Kidney (tissue), 14 donors: ENCODE results near the gene CRHR1. TPM values are rescaled to one million over a fixed set of nuclear protein-coding genes. Genes with fewer than 3 reads are reported as not detected.

Experiments
- DNase-seq, 5 donors: peaks; one replicate each; pipeline ENCODE4 v3.0.0-alpha.2; 2013 to 2020
- FAIRE-seq: peaks from 2 replicates; lab custom pipeline; 2012; peaks lifted over from hg19 to GRCh38; lab: Jason Lieb, UNC
- H3K27ac ChIP-seq, 2 donors: one replicate each; pipeline ENCODE4 v1.7.0; 2013; ENCODE audit warnings: low read depth in 2 of 2, low read length in 2 of 2, inconsistent platforms in 1 of 2
- H3K27me3 ChIP-seq: one replicate; pipeline ENCODE4 v1.7.1; 2013; ENCODE audit warnings: low read length, inconsistent platforms; ENCODE audit not compliant: control insufficient read depth, insufficient read depth
- H3K36me3 ChIP-seq, 3 donors: one replicate each; pipeline versions ENCODE4 v1.7.0 to v1.7.1; 2013; ENCODE audit warnings: low read length in 3 of 3, control low read depth in 1 of 3, inconsistent platforms in 1 of 3; ENCODE audit not compliant: insufficient read depth in 3 of 3, control insufficient read depth in 2 of 3
- H3K4me1 ChIP-seq, 3 donors: one replicate each; pipeline versions ENCODE4 v1.7.0 to v1.7.1; 2013; ENCODE audit warnings: low read length in 3 of 3, inconsistent platforms in 1 of 3, low read depth in 1 of 3; ENCODE audit not compliant: control insufficient read depth in 2 of 3, insufficient read depth in 2 of 3
- H3K4me3 ChIP-seq, 3 donors: one replicate each; pipeline versions ENCODE4 v1.7.0 to v1.8.1; 2013; ENCODE audit warnings: low read length in 3 of 3, control low read depth in 1 of 3, inconsistent platforms in 1 of 3
- H3K9ac ChIP-seq, 3 donors: one replicate each; pipeline versions ENCODE4 v1.7.0 to v1.7.1; 2013; ENCODE audit warnings: low read length in 3 of 3, control low read depth in 1 of 3, inconsistent platforms in 1 of 3
- H3K9me3 ChIP-seq, 3 donors: one replicate each; pipeline versions ENCODE4 v1.7.0 to v1.7.1; 2013; ENCODE audit warnings: low read length in 3 of 3, control low read depth in 1 of 3, inconsistent platforms in 1 of 3; ENCODE audit not compliant: control insufficient read depth in 2 of 3, insufficient read depth in 1 of 3
- CTCF ChIP-seq: IDR thresholded peaks from 3 replicates; pipeline ENCODE4 v1.5.1; 2012; ENCODE audit warnings: mild to moderate bottlenecking, moderate library complexity, borderline replicate concordance; ENCODE audit not compliant: insufficient read depth; ENCODE audit errors: extremely low read depth
- intact Hi-C: fragments of 100-400 bp; cut with DNase I; formaldehyde crosslinking; loops from one replicate; pipeline ENCODE4 v1.11.1; 2022
- polyA plus RNA-seq: library from polyadenylated mRNA; stranded (reverse); fragments of 350-450 nt; fragmentation: Illumina TruSeq; extraction: RNeasy Lipid Tissue Mini Kit (QIAGEN cat#74804); gene quantifications from one replicate; pipeline ENCODE4 v1.2.3, GENCODE V29; 2014; ENCODE audit warnings: low read depth, low replicate concordance; ENCODE audit not compliant: insufficient read depth
- total RNA-seq: library from RNA; stranded (reverse); fragmentation: NEBNext Ultra II Directional; extraction: Animal tissue kit (Norgen Biotek cat#: 25700); gene quantifications from one replicate; pipeline ENCODE4 v1.2.1, GENCODE V29; 2021
- donor health status: control.
- donor health status: control.
- donor health status: control.
- donor health status: control.
- donor health status: control.
- donor health status: DM: yes; HTN: yes; CAD: no.
- donor health status: Normal renal cell carcinoma (clear cell type).

The CRHR1 gene
- total and polyA plus RNA-seq, 2 donors from 2014 or later: not detected

- FAIRE-seq (no peak), DNase-seq (no peak)
- H3K9me3 ChIP-seq: no peaks in the 10 kb centered on the region
- intact Hi-C loops: no loop called here
- no peak overlapping the region for H3K27ac ChIP-seq
- no peaks in the 10 kb centered on the region for H3K4me1 ChIP-seq
- TF ChIP-seq CTCF: no peak
- no peak overlapping the region for H3K9ac ChIP-seq
- no peaks in the 10 kb centered on the region for H3K36me3 ChIP-seq
- no peak overlapping the region for H3K4me3 ChIP-seq
- H3K27me3 ChIP-seq: no peaks in the 10 kb centered on the region
Observed at GRCh38 chr17:45821147-45821546, 37.0 kb downstream of the CRHR1 start.

GRCh38 chr17:45823598-45823997 is 39.5 kb downstream of the CRHR1 start:
- Histone ChIP-seq H3K4me1 (no peaks in the 10 kb centered on the region), H3K27me3 (no peaks in the 10 kb centered on the region), H3K4me3 (no peak overlapping the region), H3K36me3 (no peaks in the 10 kb centered on the region), H3K9ac (no peak overlapping the region), H3K27ac (no peak overlapping the region), H3K9me3 (no peaks in the 10 kb centered on the region)
- DNase-seq: no peak
- intact Hi-C loops: no loop called here
- no peak for TF ChIP-seq CTCF
- no peak for FAIRE-seq

DNA sequence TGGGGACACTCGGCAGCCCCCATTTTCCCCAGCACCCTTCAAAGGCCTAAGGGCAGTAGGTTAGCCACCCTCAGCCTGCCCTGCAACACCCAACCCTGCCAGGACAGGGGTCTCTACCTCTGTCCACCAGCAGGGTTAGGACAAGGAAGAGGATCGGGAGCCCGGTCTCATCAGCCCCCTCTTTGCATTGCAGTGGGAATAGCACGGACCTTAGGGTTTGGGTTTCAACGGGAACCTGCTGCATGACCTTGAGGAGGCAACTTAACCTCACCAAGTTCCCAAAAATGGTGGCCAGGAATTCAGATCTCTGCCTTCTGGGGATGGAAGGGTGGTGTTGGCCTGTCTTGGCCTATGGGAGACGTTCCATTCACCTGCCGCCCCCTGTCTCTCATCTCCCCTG is 40.4 kb downstream of the CRHR1 start:
- no peaks in the 10 kb centered on the region for H3K4me1 ChIP-seq
- H3K27me3 ChIP-seq: no peaks in the 10 kb centered on the region
- H3K36me3 ChIP-seq: no peaks in the 10 kb centered on the region
- H3K27ac ChIP-seq: no peak overlapping the region
- no peaks in the 10 kb centered on the region for H3K9me3 ChIP-seq
- DNase-seq: no peak
- no peak for FAIRE-seq
- TF ChIP-seq CTCF: no peak
- no peak overlapping the region for H3K9ac ChIP-seq
- H3K4me3 ChIP-seq: no peak overlapping the region
- intact Hi-C loops: no loop called here

DNA sequence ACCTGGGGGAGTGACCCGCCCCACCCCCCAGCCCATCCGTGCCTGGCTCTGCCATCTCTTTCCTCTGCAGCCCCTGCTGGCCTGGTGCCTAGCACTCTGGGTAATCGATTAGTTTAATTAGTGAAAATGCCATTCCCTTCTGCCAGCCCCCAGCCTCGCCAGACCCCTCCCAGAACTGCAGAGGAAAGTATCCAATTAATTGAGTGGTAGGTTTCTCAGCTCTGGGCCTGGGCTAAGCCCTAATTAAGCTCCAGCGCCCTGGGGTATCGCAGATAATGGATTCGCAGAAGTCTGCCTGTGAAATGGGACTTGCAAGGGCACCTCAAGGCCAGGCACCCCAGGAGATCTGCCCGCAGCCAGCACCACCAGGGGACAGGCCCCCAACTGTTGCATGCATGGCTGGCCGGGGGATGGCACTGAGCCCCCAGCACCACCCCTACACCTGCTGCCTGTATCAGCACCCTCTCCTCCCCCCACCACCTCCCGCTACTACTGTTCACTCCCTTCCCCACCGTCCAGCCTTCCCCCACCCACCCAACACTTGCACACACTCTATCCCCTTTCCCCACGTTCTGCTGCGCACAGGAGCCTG is 40.9 kb downstream of the CRHR1 start:
- intact Hi-C loops: no loop called here

More for the DNA sequence above, 40.9 kb downstream of the CRHR1 start:
- no peak for DNase-seq
- no peak for TF ChIP-seq CTCF
- Histone ChIP-seq H3K27me3 (no peaks in the 10 kb centered on the region), H3K9ac (no peak overlapping the region), H3K36me3 (no peaks in the 10 kb centered on the region), H3K4me1 (no peaks in the 10 kb centered on the region), H3K9me3 (no peaks in the 10 kb centered on the region), H3K27ac (no peak overlapping the region), H3K4me3 (no peak overlapping the region)
- FAIRE-seq: no peak
